Activated CD8-positive, alpha-beta T cell treated with anti-CD3 and anti-CD28 coated beads for 36 hours (primary cell): ENCODE data around the gene PTCD1. TPM values are rescaled to one million over a fixed set of nuclear protein-coding genes. Genes with fewer than 3 reads are reported as not detected.
A peak's percentile ranks its signal among the peaks of the same experiment; 100 is the strongest.

Experiments used
- ATAC-seq: fragments of 200-7000 bp; cut with Tn5 transposase; one replicate; pipeline ENCODE4 v1.10.0; 2021; ENCODE audit warnings: mild to moderate bottlenecking, moderate library complexity
- CTCF ChIA-PET: fragments of 350-600 bp; sonication (Branson Sonifier 250); formaldehyde crosslinking; loops from one replicate; lab custom pipeline; 2021; ENCODE audit warnings: antibody characterized with exemption; lab: Charles Lee
- POLR2A ChIA-PET: fragments of 350-600 bp; sonication (Branson Sonifier 250); formaldehyde crosslinking; loops from one replicate; lab custom pipeline; 2021; ENCODE audit warnings: antibody characterized with exemption; lab: Charles Lee
- DNase-seq: peaks from one replicate; pipeline ENCODE4 v3.0.0-alpha.2; 2020
- H3K27ac Mint-ChIP-seq: one replicate; pipeline ENCODE4 v1.8.0; 2021; ENCODE audit warnings: mild to moderate bottlenecking, mixed read lengths
- H3K27me3 Mint-ChIP-seq: one replicate; pipeline ENCODE4 v1.8.0; 2021; ENCODE audit warnings: mixed read lengths
- H3K36me3 Mint-ChIP-seq: one replicate; pipeline ENCODE4 v1.8.0; 2021; ENCODE audit warnings: low read depth, mixed read lengths
- H3K4me1 Mint-ChIP-seq: one replicate; pipeline ENCODE4 v1.8.0; 2021; ENCODE audit warnings: low read depth, mixed read lengths
- H3K4me3 Mint-ChIP-seq: one replicate; pipeline ENCODE4 v1.8.0; 2021; ENCODE audit warnings: mild to moderate bottlenecking, moderate library complexity, mixed read lengths
- H3K9me3 Mint-ChIP-seq: one replicate; pipeline ENCODE4 v1.8.0; 2021; ENCODE audit warnings: mixed read lengths
- CTCF ChIP-seq: fragments of 200-600 bp; IDR thresholded peaks from one replicate; pipeline ENCODE4 v1.8.0; 2022; ENCODE audit warnings: antibody characterized with exemption, mild to moderate bottlenecking
- intact Hi-C: fragments of 100-400 bp; cut with micrococcal nuclease; formaldehyde crosslinking; loops from one replicate; pipeline ENCODE4 v1.10.0; 2022
- total RNA-seq, 2 experiments: library from RNA; stranded (reverse); gene quantifications; one replicate each; pipeline ENCODE4 v1.2.3, GENCODE V29; 2021

Gene PTCD1
- total RNA-seq, 2 experiments from 2014 or later: 7.2 to 8.2 TPM

GRCh38 chr7:99368750-99369389 lies 69.7 kb downstream of the PTCD1 start:
- ChIA-PET CTCF (interaction anchor here (1.2 kb wide), 1 partner anchor 18 kb away, joined by 3 read pairs; no protein-coding TSS in a partner anchor), POLR2A (interaction anchor here (1.0 kb wide), 1 partner anchor 39 kb away, joined by 6 read pairs; the partner anchor contains the start of gene PDAP1)
- Mint-ChIP-seq H3K27ac (peak overlapping the region; percentile 49), H3K36me3 (peaks cover 16% of the 10 kb centered on the region), H3K4me3 (no peak overlapping the region), H3K9me3 (no peaks in the 10 kb centered on the region), H3K27me3 (no peaks in the 10 kb centered on the region), H3K4me1 (peaks cover 18% of the 10 kb centered on the region)
- DNase-seq: no peak
- intact Hi-C loops: no loop called here
- no peak for TF ChIP-seq CTCF
- no peak for ATAC-seq

Other genes with a start within 250 kb of the PTCD1 start
- gene KPNA7, start 230.7 kb downstream of the PTCD1 start, total RNA-seq: under 1 TPM in 1 of 2 experiments, not detected in 1; 0.16 TPM
- gene MYH16, start 166.0 kb downstream of the PTCD1 start, total RNA-seq: not detected
- gene ARPC1A, start 112.9 kb downstream of the PTCD1 start, total RNA-seq: 10 to 100 TPM; 45.4 to 45.8 TPM
- 100 to 1,000 TPM; 304 to 307 TPM for gene ARPC1B, start 64.1 kb downstream of the PTCD1 start, total RNA-seq
- 100 to 1,000 TPM; 160 TPM for gene PDAP1, start 30.2 kb downstream of the PTCD1 start, total RNA-seq
- gene BUD31, start 29.8 kb downstream of the PTCD1 start, total RNA-seq: 100 to 1,000 TPM; 118 to 124 TPM
- 10 to 100 TPM; 62.3 to 64.6 TPM for gene CPSF4, start 145 bp upstream of the PTCD1 start, total RNA-seq
- 100 to 1,000 TPM; 416 to 417 TPM for gene ATP5MF, start 27.4 kb upstream of the PTCD1 start, total RNA-seq
- 10 to 100 TPM; 18.8 to 19.1 TPM for gene ZNF789, start 34.1 kb upstream of the PTCD1 start, total RNA-seq
- 10 to 100 TPM; 25.9 to 28.0 TPM for gene ZNF394, start 61.5 kb upstream of the PTCD1 start, total RNA-seq
- gene ZKSCAN5, start 65.9 kb upstream of the PTCD1 start, total RNA-seq: 1 to 10 TPM; 7.6 to 7.9 TPM
- 1 to 10 TPM; 4.8 to 4.9 TPM for gene FAM200A, start 113.3 kb upstream of the PTCD1 start, total RNA-seq
- 10 to 100 TPM; 63.0 to 65.2 TPM for gene ZNF655, start 119.8 kb upstream of the PTCD1 start, total RNA-seq
- 1 to 10 TPM in 1 of 2 experiments, under 1 TPM in 1; 0.92 to 2.2 TPM for gene TMEM225B, start 159.5 kb upstream of the PTCD1 start, total RNA-seq
- gene ZSCAN25, start 178.1 kb upstream of the PTCD1 start, total RNA-seq: 10 to 100 TPM; 31.8 to 35.8 TPM
- gene CYP3A5, start 241.2 kb upstream of the PTCD1 start, total RNA-seq: not detected